Fibroblast of villous mesenchyme (primary cell): Measurements from ENCODE around the gene RASA4B. TPM values are rescaled to one million over a fixed set of nuclear protein-coding genes. Genes with fewer than 3 reads are reported as not detected.
A peak's percentile ranks its signal among the peaks of the same experiment; 100 is the strongest.

Source experiments
- DNase-seq: peaks from one replicate; pipeline ENCODE4 v3.0.0-alpha.2; 2010; ENCODE audit warnings: low read depth
- H3K4me3 ChIP-seq: 2 replicates; pipeline ENCODE4 v1.5.1; 2011; ENCODE audit warnings: low read depth, mild to moderate bottlenecking, low read length
- CTCF ChIP-seq: IDR thresholded peaks from 2 replicates; pipeline ENCODE4 v1.5.1; 2012; ENCODE audit warnings: low read depth, mild to moderate bottlenecking, low read length; ENCODE audit not compliant: insufficient read depth
- total RNA-seq: library from RNA; depleted of rRNA; stranded (reverse); fragments of >200 nt; gene quantifications from 2 replicates; pipeline ENCODE4 v1.2.3, GENCODE V29; 2012

The RASA4B gene
- total RNA-seq, 1 donor: 3.5 TPM

DNA sequence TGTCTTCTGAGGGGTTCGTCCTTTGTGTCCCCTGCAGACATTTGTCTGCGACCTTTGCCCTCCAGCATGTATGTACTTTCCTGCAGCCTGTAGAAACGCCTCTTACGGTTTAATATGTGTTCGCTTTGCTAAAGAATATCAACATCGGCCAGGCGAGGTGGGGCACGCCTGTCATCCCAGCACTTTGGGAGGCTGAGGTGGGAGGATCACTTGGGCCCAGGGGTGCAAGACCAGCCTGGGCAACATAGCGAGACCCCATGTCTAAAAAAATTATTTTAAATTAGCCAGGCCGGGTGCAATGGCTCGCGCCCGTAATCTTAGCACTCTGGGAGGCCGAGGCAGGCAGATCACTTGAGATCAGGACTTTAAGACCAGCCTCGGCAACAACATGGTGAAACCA is 68.4 kb downstream of the RASA4B start:
- H3K4me3 ChIP-seq: no peak overlapping the region
- no peak for DNase-seq
- no peak for TF ChIP-seq CTCF

DNA sequence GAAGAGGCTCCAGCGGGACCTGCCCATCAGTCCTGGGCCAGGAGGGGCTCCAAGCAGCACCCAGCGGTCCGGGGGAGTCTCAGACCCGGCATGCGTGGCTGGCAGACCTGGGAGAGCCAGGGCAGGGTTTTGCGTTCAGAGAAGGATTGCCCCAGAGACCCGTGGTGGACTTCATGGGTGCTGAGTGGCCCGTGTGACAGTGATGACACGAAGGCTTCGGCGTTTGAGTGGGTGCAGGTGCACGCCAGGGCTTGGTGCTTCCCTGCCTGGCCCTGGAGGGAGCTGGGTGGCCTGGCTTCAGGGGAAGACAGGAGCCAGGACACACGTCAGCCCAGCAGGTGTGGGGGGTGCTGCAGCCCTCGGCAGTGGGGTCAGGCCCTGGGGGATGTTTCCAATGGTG is 70.3 kb downstream of the RASA4B start:
- TF ChIP-seq CTCF: no peak
- no peak overlapping the region for H3K4me3 ChIP-seq

GRCh38 chr7:102446387-102447156 is 71.0 kb downstream of the RASA4B start:
- DNase-seq: no peak
- H3K4me3 ChIP-seq: no peak overlapping the region
- no peak for TF ChIP-seq CTCF

More for the DNA sequence above, 70.3 kb downstream of the RASA4B start:
- DNase-seq: no peak

DNA sequence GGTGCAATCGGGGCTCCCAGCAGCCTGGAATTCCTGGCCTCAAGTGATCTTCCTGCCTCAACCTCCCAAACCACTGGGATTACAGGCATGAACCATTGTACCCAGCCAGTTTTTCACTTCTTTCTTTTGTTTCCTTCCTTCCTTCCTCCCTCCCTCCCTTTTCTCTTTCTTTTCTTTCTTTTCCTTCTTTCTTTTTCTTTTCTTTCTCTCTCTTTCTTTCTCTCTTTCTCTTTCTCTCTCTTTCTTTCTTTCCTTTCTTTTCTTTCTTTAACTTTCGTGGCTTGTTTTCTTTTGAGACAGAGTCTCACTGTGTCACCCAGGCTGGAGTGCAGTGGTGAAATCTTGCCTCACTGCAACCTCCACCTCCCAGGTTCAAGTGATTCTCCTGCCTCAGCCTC is 71.9 kb downstream of the RASA4B start:
- no peak for TF ChIP-seq CTCF
- no peak overlapping the region for H3K4me3 ChIP-seq
- DNase-seq: no peak

DNA sequence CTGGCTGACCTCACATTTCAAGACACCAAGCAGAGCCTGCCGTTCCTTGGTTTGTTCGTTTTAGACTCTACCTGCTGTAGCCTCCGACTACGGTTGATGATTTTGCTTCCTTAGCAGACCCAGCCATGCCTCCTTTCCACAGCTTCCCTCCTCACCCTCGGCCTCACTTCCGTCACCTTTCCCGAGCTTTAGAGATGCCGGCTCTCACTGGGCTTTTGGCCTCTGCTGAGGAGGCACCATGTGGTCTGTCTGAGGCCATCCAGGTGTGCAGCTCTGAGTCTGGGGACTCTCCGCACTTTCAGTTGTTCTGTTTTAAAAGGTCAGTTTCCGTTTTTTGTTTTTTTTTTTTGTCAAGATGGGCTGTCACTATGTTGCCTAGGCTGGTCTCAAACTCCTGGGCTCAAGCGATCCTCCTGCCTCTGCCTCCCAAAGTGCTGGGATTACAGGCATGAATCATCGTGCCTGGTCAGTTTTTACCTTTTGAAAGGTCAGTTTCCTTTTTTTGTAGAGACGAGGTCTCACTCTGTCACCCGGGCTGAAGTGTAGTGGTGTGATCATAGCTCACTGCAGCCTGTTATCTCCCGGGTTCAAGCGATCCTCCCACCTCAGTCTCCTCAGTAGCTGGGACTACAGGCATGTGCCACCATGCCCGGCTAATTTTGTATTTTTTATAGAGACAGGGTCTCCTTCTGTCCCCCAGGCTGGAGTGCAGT is 72.5 kb downstream of the RASA4B start:
- no peak for DNase-seq
- no peak for TF ChIP-seq CTCF
- H3K4me3 ChIP-seq: no peak overlapping the region

- no peak overlapping the region for H3K4me3 ChIP-seq
- no peak for TF ChIP-seq CTCF
- DNase-seq: peak; percentile 76
Observed at GRCh38 chr7:102439963-102440795, 77.4 kb downstream of the RASA4B start.
